HUES64 (cell line): Measurements from ENCODE around the gene VWA3B.

Experiments
- H3K27ac ChIP-seq: 2 replicates; pipeline ENCODE4 v1.7.0; 2013; ENCODE audit warnings: low read depth, low read length, inconsistent platforms
- H3K27me3 ChIP-seq: 2 replicates; pipeline ENCODE4 v1.6.1; 2013; ENCODE audit warnings: mild to moderate bottlenecking, low read length; ENCODE audit not compliant: insufficient read depth
- H3K36me3 ChIP-seq: 2 replicates; pipeline ENCODE4 v1.6.1; 2013; ENCODE audit warnings: mild to moderate bottlenecking, low read length; ENCODE audit not compliant: insufficient read depth
- H3K4me1 ChIP-seq: 2 replicates; pipeline ENCODE4 v1.6.1; 2013; ENCODE audit warnings: mild to moderate bottlenecking, low read length, moderate library complexity; ENCODE audit not compliant: insufficient read depth
- H3K4me3 ChIP-seq: 2 replicates; pipeline ENCODE4 v1.5.1; 2013; ENCODE audit warnings: mild to moderate bottlenecking, low read length, moderate library complexity
- H3K9ac ChIP-seq: 2 replicates; pipeline ENCODE4 v1.6.1; 2013; ENCODE audit warnings: mild to moderate bottlenecking, low read depth, low read length
- H3K9me3 ChIP-seq: 2 replicates; pipeline ENCODE4 v1.6.1; 2013; ENCODE audit warnings: low read depth, low read length; ENCODE audit not compliant: insufficient read depth
- WGBS: fragments of 150-250, 120-280 bp; methylation state at CpG from one replicate; pipeline ENCODE4 v1.1.7; 2013; ENCODE audit warnings: missing lambda C conversion rate; 5-methylcytosine and 5-hydroxymethylcytosine counted together

Gene VWA3B

DNA sequence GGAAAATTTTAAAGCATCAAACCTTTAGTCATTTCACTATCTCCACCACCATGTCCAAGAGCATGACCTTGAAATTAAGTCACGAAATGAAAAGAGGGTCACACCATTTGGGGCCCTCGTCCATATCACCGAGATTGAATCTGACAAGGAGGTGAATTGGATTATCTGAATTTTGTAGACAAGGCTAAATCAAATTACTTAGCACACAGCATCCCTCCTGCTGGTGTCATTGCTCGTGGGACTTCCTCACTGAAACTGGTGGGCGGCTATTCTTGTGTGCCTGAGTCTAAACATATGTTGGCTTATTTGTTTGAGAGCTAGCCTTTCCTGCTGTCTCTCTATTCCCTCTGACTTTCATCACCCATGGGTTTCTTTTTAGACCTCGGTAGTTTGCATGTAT is 194.6 kb downstream of the VWA3B start:
- Histone ChIP-seq H3K9ac (no peak overlapping the region), H3K36me3 (no peaks in the 10 kb centered on the region), H3K27me3 (no peaks in the 10 kb centered on the region), H3K4me3 (no peak overlapping the region), H3K9me3 (peaks cover 6% of the 10 kb centered on the region; the same call in 1 of the 2 replicates), H3K27ac (no peak overlapping the region), H3K4me1 (peaks cover 8% of the 10 kb centered on the region)
- 87% methylated on average over 6 of the region's 6 CpGs for WGBS

- H3K27me3 ChIP-seq = no peaks in the 10 kb centered on the region
- no peak overlapping the region for H3K9ac ChIP-seq
- H3K27ac ChIP-seq = no peak overlapping the region
- 92% methylated on average over 1 of the region's 1 CpG for WGBS
- peaks cover 6% of the 10 kb centered on the region; the same call in 1 of the 2 replicates for H3K9me3 ChIP-seq
- H3K4me3 ChIP-seq = no peak overlapping the region
- H3K36me3 ChIP-seq = no peaks in the 10 kb centered on the region
- H3K4me1 ChIP-seq = peaks cover 8% of the 10 kb centered on the region
Observed at GRCh38 chr2:98282109-98282508, 195.1 kb downstream of the VWA3B start.

DNA sequence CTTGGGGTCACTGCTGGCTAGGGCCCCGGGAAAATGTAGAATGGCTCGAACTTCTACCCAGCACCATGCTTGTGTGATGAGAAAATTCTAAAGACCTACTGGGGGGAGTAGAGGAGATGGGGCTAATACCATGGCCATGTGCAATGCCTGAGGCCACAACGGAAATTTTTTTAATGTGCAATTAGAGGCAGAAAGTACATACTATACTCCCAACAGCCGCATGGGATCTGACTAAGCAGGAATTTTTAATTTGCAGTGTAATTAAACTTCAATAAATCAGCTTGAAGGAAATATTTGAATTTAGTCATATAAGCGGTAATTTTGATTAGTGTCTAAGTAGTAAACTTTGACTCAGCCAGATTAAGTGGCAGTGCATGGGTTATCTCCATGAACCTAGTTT is 206.1 kb downstream of the VWA3B start:
- H3K36me3 ChIP-seq = no peaks in the 10 kb centered on the region
- H3K9ac ChIP-seq = no peak overlapping the region
- no peaks in the 10 kb centered on the region for H3K4me1 ChIP-seq
- H3K4me3 ChIP-seq = no peak overlapping the region
- no peak overlapping the region for H3K27ac ChIP-seq
- H3K27me3 ChIP-seq = no peaks in the 10 kb centered on the region
- 99% methylated on average over 3 of the region's 5 CpGs for WGBS
- no peaks in the 10 kb centered on the region for H3K9me3 ChIP-seq

- H3K27ac ChIP-seq = no peak overlapping the region
- H3K4me3 ChIP-seq = no peak overlapping the region
- H3K36me3 ChIP-seq = no peaks in the 10 kb centered on the region
- H3K9me3 ChIP-seq = no peaks in the 10 kb centered on the region
- no peak overlapping the region for H3K9ac ChIP-seq
- WGBS = 90% methylated on average over 12 of the region's 12 CpGs
- H3K27me3 ChIP-seq = no peaks in the 10 kb centered on the region
- H3K4me1 ChIP-seq = no peaks in the 10 kb centered on the region
Observed at GRCh38 chr2:98293931-98294687, 207.1 kb downstream of the VWA3B start.

DNA sequence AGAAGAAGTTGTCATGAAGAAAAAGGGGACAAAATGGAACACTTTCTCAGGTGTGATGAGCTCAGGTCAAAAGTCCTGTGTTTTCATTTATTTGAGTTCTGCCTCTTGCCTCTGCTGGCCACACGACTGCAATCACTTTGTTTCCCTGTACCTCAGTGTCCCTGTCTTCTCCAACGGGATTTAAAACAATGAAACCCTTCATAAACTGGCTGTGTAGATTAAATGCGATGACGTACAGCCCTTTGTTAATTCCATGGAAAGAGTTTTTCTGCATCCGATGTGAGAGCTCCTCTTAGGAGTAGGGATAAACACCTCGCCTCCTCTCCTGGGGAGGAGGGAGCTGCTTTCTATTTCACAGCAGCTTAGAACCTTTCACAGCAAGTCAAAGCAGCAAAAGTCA is 207.7 kb downstream of the VWA3B start:
- WGBS = 85% methylated on average over 6 of the region's 6 CpGs
- no peak overlapping the region for H3K4me3 ChIP-seq
- no peaks in the 10 kb centered on the region for H3K4me1 ChIP-seq
- H3K9me3 ChIP-seq = no peaks in the 10 kb centered on the region
- no peaks in the 10 kb centered on the region for H3K36me3 ChIP-seq
- H3K9ac ChIP-seq = no peak overlapping the region
- H3K27ac ChIP-seq = no peak overlapping the region
- no peaks in the 10 kb centered on the region for H3K27me3 ChIP-seq

DNA sequence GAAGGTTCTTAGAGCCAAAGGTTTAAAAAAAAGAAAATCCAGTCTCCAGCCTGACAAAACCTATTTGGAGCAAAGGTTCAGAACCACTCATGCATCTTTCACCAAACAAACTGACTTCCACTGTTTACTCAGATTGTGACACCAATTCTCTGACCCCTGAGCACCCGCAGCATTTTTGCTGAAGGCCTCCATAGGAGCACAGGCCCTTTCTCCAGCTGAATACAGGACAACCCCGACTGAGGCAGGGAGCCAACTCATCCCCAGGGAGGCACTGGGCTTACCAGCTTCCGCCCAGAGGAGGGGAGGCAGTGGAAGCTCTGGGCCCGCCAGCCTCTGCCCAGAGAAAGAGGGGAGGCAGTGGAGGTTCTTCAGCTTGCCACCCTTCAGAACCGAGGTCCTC is 208.3 kb downstream of the VWA3B start:
- H3K27me3 ChIP-seq = no peaks in the 10 kb centered on the region
- no peak overlapping the region for H3K4me3 ChIP-seq
- no peaks in the 10 kb centered on the region for H3K4me1 ChIP-seq
- H3K9ac ChIP-seq = no peak overlapping the region
- no peaks in the 10 kb centered on the region for H3K9me3 ChIP-seq
- WGBS = 92% methylated on average over 5 of the region's 5 CpGs
- H3K36me3 ChIP-seq = no peaks in the 10 kb centered on the region
- H3K27ac ChIP-seq = no peak overlapping the region

GRCh38 chr2:98295721-98296414 is 208.9 kb downstream of the VWA3B start:
- H3K36me3 ChIP-seq = no peaks in the 10 kb centered on the region
- no peak overlapping the region for H3K9ac ChIP-seq
- no peak overlapping the region for H3K4me3 ChIP-seq
- H3K4me1 ChIP-seq = no peaks in the 10 kb centered on the region
- H3K27me3 ChIP-seq = no peaks in the 10 kb centered on the region
- no peak overlapping the region for H3K27ac ChIP-seq
- no peaks in the 10 kb centered on the region for H3K9me3 ChIP-seq
- WGBS = 89% methylated on average over 9 of the region's 9 CpGs

GRCh38 chr2:98296440-98296839 is 209.5 kb downstream of the VWA3B start:
- Histone ChIP-seq H3K36me3 (no peaks in the 10 kb centered on the region), H3K9ac (no peak overlapping the region), H3K27ac (no peak overlapping the region), H3K9me3 (no peaks in the 10 kb centered on the region), H3K4me1 (no peaks in the 10 kb centered on the region), H3K4me3 (no peak overlapping the region), H3K27me3 (no peaks in the 10 kb centered on the region)
- 93% methylated on average over 6 of the region's 7 CpGs for WGBS

DNA sequence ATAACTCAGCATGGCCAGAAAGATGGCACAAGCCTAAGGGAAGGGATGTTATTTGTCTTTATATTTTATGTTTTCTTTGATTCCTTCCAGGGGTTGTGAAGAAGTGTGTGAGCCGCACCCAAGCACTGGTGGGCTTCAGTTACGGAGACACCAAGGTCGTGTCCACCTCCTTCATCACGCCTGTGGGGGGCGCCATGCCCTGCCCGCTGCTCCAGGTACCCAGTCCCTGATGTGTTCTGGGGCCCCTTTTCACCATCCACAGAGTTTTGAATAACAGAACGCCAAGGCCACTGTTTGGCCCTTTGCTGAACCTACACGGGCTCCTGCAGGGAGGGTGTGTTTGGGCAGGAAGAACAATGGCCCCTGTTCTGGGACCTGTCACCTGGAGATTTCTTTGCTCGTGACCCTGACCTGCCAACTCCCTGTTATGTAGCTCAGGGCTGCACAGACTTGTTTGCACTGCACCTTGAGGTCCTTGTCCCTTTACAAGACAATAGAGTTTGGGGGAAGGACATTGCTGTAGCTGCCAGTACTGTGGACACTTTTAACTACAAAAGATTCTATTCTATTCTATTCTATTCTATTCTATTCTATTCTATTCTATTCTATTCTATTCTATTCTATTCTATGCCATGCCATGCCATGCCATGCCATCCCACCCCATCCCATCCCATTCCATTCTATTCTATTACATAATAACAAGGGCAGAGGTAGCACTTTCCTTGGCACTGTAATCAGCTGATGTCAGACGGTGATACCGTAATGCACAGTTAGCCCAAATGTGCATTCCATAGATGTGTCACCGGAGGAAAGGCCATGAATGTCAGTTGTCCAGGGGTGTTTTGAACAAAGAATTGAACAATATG is 211.1 kb downstream of the VWA3B start:
- H3K9me3 ChIP-seq = no peaks in the 10 kb centered on the region
- H3K36me3 ChIP-seq = no peaks in the 10 kb centered on the region
- no peak overlapping the region for H3K9ac ChIP-seq
- no peak overlapping the region for H3K27ac ChIP-seq
- H3K27me3 ChIP-seq = no peaks in the 10 kb centered on the region
- WGBS = 82% methylated on average over 12 of the region's 12 CpGs
- H3K4me3 ChIP-seq = no peak overlapping the region
- no peaks in the 10 kb centered on the region for H3K4me1 ChIP-seq

- Histone ChIP-seq H3K4me3 (no peak overlapping the region), H3K27ac (no peak overlapping the region), H3K9me3 (no peaks in the 10 kb centered on the region), H3K27me3 (no peaks in the 10 kb centered on the region), H3K9ac (no peak overlapping the region), H3K4me1 (no peaks in the 10 kb centered on the region), H3K36me3 (no peaks in the 10 kb centered on the region)
- WGBS = 82% methylated on average over 6 of the region's 6 CpGs
Observed at GRCh38 chr2:98298683-98299164, 211.8 kb downstream of the VWA3B start.
